K562 (cell line): Measurements from ENCODE around the gene PALMD. TPM values are rescaled to one million over a fixed set of nuclear protein-coding genes. Genes with fewer than 3 reads are reported as not detected.
A peak's percentile ranks its signal among the peaks of the same experiment; 100 is the strongest.

ENCODE experiments used
- ATAC-seq: fragments of 200-7000 bp; cut with Tn5 transposase; 3 replicates; pipeline ENCODE4 v1.9.1; 2020; ENCODE audit warnings: moderate library complexity
- BruUV-seq: library from RNA; stranded (reverse); fragments of 400-500 nt; replicated peaks from 2 replicates; lab custom pipeline; 2021; lab: Mats Ljungman, UMichigan
- CTCF ChIA-PET: fragments of 300-600 bp; formaldehyde crosslinking; extraction: SDS; loops from one replicate; lab custom pipeline; 2021; ENCODE audit warnings: low intra/inter-chr PET ratio; lab: Yijun Ruan, JAX
- POLR2A ChIA-PET: fragments of 300-600, 350-650 bp; sonication (Branson Sonifier 250); formaldehyde crosslinking; extraction: SDS; loops from one replicate; lab custom pipeline; 2021; ENCODE audit warnings: antibody characterized with exemption, inconsistent platforms; lab: Yijun Ruan, JAX
- DNase-seq, 4 experiments: peaks; one replicate each; pipeline versions ENCODE4 v3.0.0 to v3.0.0-alpha.2; 2011 to 2018; ENCODE audit warnings: low spot score in 3 of 4, mixed read lengths in 3 of 4; ENCODE audit errors: extremely low read depth in 1 of 4
- FAIRE-seq: peaks from 2 replicates; lab custom pipeline; 2011; peaks lifted over from hg19 to GRCh38; lab: Jason Lieb, UNC
- H2AFZ ChIP-seq: 2 replicates; pipeline ENCODE4 v1.6.0; 2011; ENCODE audit warnings: low read depth, low read length, control low read depth, inconsistent platforms
- H3K27ac ChIP-seq: fragments of 200-600 bp; 3 replicates; pipeline ENCODE4 v1.8.0; 2011; ENCODE audit warnings: low read depth, mild to moderate bottlenecking, control low read depth, inconsistent platforms, low read length, moderate library complexity, mixed read lengths; ENCODE audit errors: extremely low read depth
- H3K27me3 ChIP-seq, 2 experiments: fragments of 300-600 bp in 1 of 2; 2 replicates in 1 of 2; 3 replicates in 1 of 2; pipeline versions ENCODE4 v1.6.0 to v1.8.0; 2011; ENCODE audit warnings: inconsistent platforms in 2 of 2, low read length in 2 of 2, mild to moderate bottlenecking in 1 of 2, mixed read lengths in 1 of 2, moderate library complexity in 1 of 2; ENCODE audit not compliant: control insufficient read depth in 2 of 2, insufficient read depth in 2 of 2
- H3K36me3 ChIP-seq: fragments of 300-600 bp; 3 replicates; pipeline ENCODE4 v1.8.0; 2011; ENCODE audit warnings: mild to moderate bottlenecking, low read length, inconsistent platforms; ENCODE audit not compliant: control insufficient read depth, insufficient read depth
- H3K4me1 ChIP-seq, 2 experiments: fragments of 200-600 bp in 1 of 2; replicated peaks in 1 of 2; 2 replicates in 1 of 2; 3 replicates in 1 of 2; pipeline versions ENCODE4 v1.5.1 to v1.8.0; 2011; ENCODE audit warnings: inconsistent platforms in 2 of 2, low read length in 2 of 2, mild to moderate bottlenecking in 1 of 2, mixed read lengths in 1 of 2, moderate library complexity in 1 of 2; ENCODE audit not compliant: control insufficient read depth in 2 of 2, insufficient read depth in 2 of 2
- H3K4me2 ChIP-seq: 2 replicates; pipeline ENCODE4 v1.6.1; 2011; ENCODE audit warnings: low read length, control low read depth, inconsistent platforms, mixed read lengths; ENCODE audit not compliant: insufficient read depth
- H3K4me3 ChIP-seq: fragments of 200-600 bp; sonication (generic), shearing (Covaris generic); 2 replicates; pipeline ENCODE4 v1.5.1; 2016; ENCODE audit warnings: control low read depth, inconsistent platforms
- H3K79me2 ChIP-seq: fragments of 200-600 bp; 3 replicates; pipeline ENCODE4 v1.8.0; 2011; ENCODE audit warnings: low read length, inconsistent platforms; ENCODE audit not compliant: control insufficient read depth, insufficient read depth
- H3K9ac ChIP-seq, 2 experiments: 2 replicates each; pipeline versions ENCODE4 v1.6.0 to v1.6.1; 2011; ENCODE audit warnings: low read depth in 2 of 2, low read length in 2 of 2, control low read depth in 1 of 2, inconsistent platforms in 1 of 2, mild to moderate bottlenecking in 1 of 2, mixed read lengths in 1 of 2; ENCODE audit not compliant: insufficient read depth in 1 of 2
- H3K9me1 ChIP-seq: one replicate; pipeline ENCODE4 v1.6.0; 2011; ENCODE audit warnings: inconsistent platforms, mild to moderate bottlenecking, low read length, moderate library complexity; ENCODE audit not compliant: control insufficient read depth, insufficient read depth
- H3K9me3 ChIP-seq: replicated peaks from 2 replicates; pipeline ENCODE4 v1.5.1; 2011; ENCODE audit warnings: low read depth, low read length, inconsistent platforms; ENCODE audit not compliant: control insufficient read depth, insufficient read depth
- H4K20me1 ChIP-seq: replicated peaks from 2 replicates; pipeline ENCODE4 v1.6.1; 2011; ENCODE audit warnings: low read length, inconsistent platforms, mixed read lengths; ENCODE audit not compliant: control insufficient read depth, insufficient read depth
- CBFA2T3 ChIP-seq: fragments of 450-650 bp; IDR thresholded peaks from 2 replicates; pipeline ENCODE4 v1.6.1; 2017
- CEBPB ChIP-seq: fragments of 450-650 bp; IDR thresholded peaks from 2 replicates; pipeline ENCODE4 v1.6.1; 2016; ENCODE audit warnings: missing genetic modification characterization, missing compliant biosample characterization
- CEBPG ChIP-seq, 3 experiments: fragments of 200-800 bp in 1 of 3; sonication (Bioruptor generic) in 1 of 3; sonication (generic) in 1 of 3; formaldehyde crosslinking in 1 of 3; IDR thresholded peaks in 2 of 3; conservative IDR thresholded peaks in 1 of 3; 2 replicates each; pipeline versions ENCODE4 v1.6.1 to v1.8.0; 2016 to 2022; ENCODE audit warnings: missing compliant biosample characterization in 2 of 3, missing genetic modification characterization in 2 of 3, mild to moderate bottlenecking in 1 of 3, missing genetic modification reagents in 1 of 3
- IRF9 ChIP-seq: fragments of 450-650 bp; IDR thresholded peaks from 2 replicates; pipeline ENCODE4 v1.6.1; 2016; ENCODE audit warnings: missing biosample characterization, missing genetic modification characterization
- PCBP1 ChIP-seq: fragments of 200-400 bp; formaldehyde crosslinking; IDR thresholded peaks from 2 replicates; pipeline ENCODE4 v1.6.1; 2018; ENCODE audit warnings: mild to moderate bottlenecking, low read depth, low read length; ENCODE audit not compliant: poor library complexity, severe bottlenecking
- PREB ChIP-seq: sonication (generic); formaldehyde crosslinking; IDR thresholded peaks from 2 replicates; pipeline ENCODE4 v1.8.1; 2023; ENCODE audit warnings: mild to moderate bottlenecking, missing genetic modification reagents
- TRIM25 ChIP-seq: fragments of 450-650 bp; IDR thresholded peaks from 2 replicates; pipeline ENCODE4 v1.7.0; 2016; ENCODE audit warnings: borderline replicate concordance
- ZMIZ1 ChIP-seq, 2 experiments: fragments of 150-350 bp in 1 of 2; IDR thresholded peaks; 2 replicates each; pipeline ENCODE4 v1.6.1; 2012 to 2016; ENCODE audit warnings: low read depth in 2 of 2, low read length in 2 of 2, mild to moderate bottlenecking in 1 of 2, moderate library complexity in 1 of 2
- in situ Hi-C: fragments of 300-500 bp; cut with MboI; formaldehyde crosslinking; loops from 4 replicates; pipeline ENCODE4 v1.15.0; 2018; ENCODE audit warnings: inconsistent platforms, mixed read lengths
- intact Hi-C: fragments of 100-400 bp; cut with micrococcal nuclease; formaldehyde crosslinking; loops from 2 replicates; pipeline ENCODE4 v1.14.2; 2022
- polyA plus RNA-seq, 8 experiments: library from polyadenylated mRNA; depleted of rRNA in 4 of 8; stranded (reverse) in 5 of 8; unstranded in 3 of 8; fragments of >200 nt; fragmentation: Nextera tagmentation in 2 of 8; fragmentation: Illumina TruSeq in 1 of 8; extraction: Ambion mirVana in 2 of 8; extraction: Trizol in 1 of 8; gene quantifications; 2 replicates each; pipeline versions ENCODE4 v1.2.1 to v1.2.3, GENCODE V29; 2011 to 2014; ENCODE audit warnings: inconsistent platforms in 1 of 8, missing spikeins in 1 of 8
- total RNA-seq, 7 experiments: library from RNA; depleted of rRNA in 6 of 7; stranded (reverse); fragments of >200 nt in 6 of 7; fragmentation: Illumina TruSeq in 2 of 7; extraction: Trizol in 2 of 7; gene quantifications; 2 replicates each; pipeline versions ENCODE4 v1.2.1 to v1.2.3, GENCODE V29; 2011 to 2021; ENCODE audit warnings: low replicate concordance in 1 of 7

Gene PALMD
- total and polyA plus RNA-seq, 9 of the 15 experiments (the other 6 are each of a cell fraction or from before 2014, with no cell fraction given): 2.7 to 13.5 (median 5.4) TPM

GRCh38 chr1:99639408-99639807 is 6.5 kb upstream of the PALMD start (continued):
- no peak for TF ChIP-seq ZMIZ1 (IDR thresholded peaks at IDR 0.05; ENCODE audit: low read depth in 2 of 2, low read length in 2 of 2)
- no peak for TF ChIP-seq TRIM25
- TF ChIP-seq CBFA2T3: no peak

GRCh38 chr1:99639945-99640344 is 6.0 kb upstream of the PALMD start:
- no peaks in the 10 kb centered on the region for H3K36me3 ChIP-seq
- no peak for ATAC-seq
- no peaks in the 10 kb centered on the region for H3K27me3 ChIP-seq
- ChIA-PET POLR2A (no interaction called here), CTCF (no interaction called here)
- in situ Hi-C loops: no loop called here
- no TSS peak for BruUV-seq
- no peak overlapping the region for H2AFZ ChIP-seq
- no peak overlapping the region for H3K27ac ChIP-seq
- H4K20me1 ChIP-seq: no peaks in the 10 kb centered on the region
- no peaks in the 10 kb centered on the region for H3K79me2 ChIP-seq
- TF ChIP-seq PCBP1 (no peak), CEBPG (CRISPR knock-in tag; IDR thresholded peaks at IDR 0.05) (no peak), CEBPG (tag; conservative IDR thresholded peaks at IDR 0.05 in 1 of 2, IDR thresholded peaks at IDR 0.05 in 1 of 2) (peak; percentile 23 to 87; a peak in 2 of 4 replicates), IRF9 (tag) (0 out of 2 replicates have a peak, but pooled peaks have one; percentile 33), PREB (CRISPR knock-in tag) (no peak), CEBPB (peak; percentile 92)
- no peaks in the 10 kb centered on the region for H3K9me3 ChIP-seq
- H3K9me1 ChIP-seq: no peaks in the 10 kb centered on the region
- H3K4me1 ChIP-seq: peaks cover 4 to 28% of the 10 kb centered on the region in 2 experiments
- no peak overlapping the region; the same call in 1 of the 2 replicates for H3K4me2 ChIP-seq
- no peak overlapping the region for H3K4me3 ChIP-seq
- no peak for DNase-seq
- intact Hi-C loops: no loop called here
- H3K9ac ChIP-seq: no peak overlapping the region
- no peak for FAIRE-seq
